GM18858 (cell line): ENCODE data around the gene KRT82.

Source experiments
- ATAC-seq: cut with Tn5 transposase; IDR thresholded peaks from one replicate; pipeline ENCODE4 v1.9.1; 2021; ENCODE audit not compliant: unreplicated experiment

Gene KRT82

DNA sequence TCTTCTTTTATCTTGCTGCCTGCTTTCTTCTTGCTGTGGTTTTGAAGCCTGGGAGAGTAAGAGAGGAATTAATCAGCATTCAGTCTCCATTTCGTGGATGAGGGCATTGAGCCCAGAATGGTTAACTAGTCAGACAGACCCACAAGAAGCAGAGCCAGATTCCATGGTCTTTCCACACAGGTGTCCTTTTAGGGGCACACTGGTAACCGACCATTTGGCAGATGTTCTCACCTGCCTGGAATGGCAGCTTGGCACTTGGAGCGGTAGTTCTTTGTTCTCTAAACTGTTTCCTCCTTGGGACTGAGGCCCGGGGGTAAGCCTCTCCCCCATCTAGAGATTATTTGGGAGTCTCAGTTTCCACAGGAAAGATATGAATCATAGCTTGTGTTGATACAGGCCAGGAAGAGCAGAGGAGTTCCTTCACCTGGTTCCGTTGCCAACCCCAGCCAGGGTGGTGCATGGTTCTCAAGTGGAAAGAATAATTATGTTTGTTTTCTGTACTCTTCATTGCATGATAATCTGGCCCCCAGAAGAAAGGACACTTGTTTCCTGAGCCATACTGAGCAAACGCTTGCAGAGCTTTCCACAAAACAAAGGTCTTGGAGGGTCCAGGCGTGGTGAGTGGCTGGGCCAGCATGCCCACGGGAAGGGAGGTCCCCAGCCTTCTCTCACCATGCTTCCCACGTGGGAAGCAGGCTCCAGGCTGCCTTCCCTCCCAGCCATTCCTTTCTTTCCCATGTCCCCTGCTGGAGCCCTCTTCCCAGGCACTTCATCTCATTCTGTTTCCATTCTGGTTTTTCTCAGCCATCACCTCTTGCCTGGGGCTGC is 30.1 kb upstream of the KRT82 start:
- ATAC-seq = no peak

DNA sequence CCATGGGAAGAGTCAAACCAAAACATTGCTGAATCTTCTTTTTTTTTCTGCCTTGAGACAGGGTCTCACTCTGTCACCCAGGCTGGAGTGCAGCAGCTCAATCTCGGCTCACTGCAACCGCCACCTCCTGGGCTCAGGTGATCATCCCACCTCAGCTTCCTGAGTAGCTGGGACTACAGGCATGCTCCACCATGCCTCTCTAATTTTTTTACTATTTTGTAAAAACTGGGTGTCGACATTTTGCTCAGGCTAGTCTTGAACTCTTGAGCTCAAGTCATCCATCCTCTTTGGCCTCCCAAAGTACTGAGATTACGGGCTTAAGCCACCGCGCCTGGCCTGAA is 29.5 kb upstream of the KRT82 start:
- ATAC-seq = no peak

DNA sequence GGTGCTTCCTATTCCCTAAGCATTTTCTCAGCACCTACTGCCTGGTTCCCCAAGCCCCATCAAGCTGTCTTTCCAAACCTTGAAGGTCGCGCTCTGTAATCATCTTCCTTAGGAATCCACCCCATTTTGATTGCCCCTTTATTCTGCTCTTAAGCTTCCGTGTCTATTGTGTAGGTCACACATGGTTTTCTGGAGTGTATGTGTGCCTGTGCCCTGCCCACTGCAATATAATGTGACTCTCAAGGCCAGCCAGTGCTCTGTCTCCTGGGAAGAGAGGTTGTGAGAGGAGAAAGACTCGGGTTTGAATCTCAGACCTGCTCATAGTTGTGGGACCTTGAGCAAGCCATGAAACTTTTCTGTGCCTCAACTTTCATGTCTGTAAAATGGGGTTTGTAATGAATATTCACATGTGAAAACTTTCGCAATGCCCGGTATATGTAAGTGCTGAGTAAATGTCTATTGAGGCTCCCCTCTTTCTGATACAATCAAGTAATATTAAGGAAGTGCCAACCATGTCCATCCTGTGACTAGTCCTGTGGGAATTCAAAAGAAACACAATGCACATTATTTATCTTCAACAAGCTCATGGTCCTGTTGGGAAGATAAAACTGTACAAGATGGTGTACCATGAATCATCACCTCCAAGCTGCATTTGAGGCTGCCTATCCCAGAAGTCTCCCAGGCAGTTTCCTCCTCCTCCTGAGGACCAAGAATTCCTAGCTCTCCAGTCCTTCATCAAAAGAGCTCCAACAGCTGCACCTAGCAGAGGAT is 28.8 kb upstream of the KRT82 start:
- no peak for ATAC-seq

DNA sequence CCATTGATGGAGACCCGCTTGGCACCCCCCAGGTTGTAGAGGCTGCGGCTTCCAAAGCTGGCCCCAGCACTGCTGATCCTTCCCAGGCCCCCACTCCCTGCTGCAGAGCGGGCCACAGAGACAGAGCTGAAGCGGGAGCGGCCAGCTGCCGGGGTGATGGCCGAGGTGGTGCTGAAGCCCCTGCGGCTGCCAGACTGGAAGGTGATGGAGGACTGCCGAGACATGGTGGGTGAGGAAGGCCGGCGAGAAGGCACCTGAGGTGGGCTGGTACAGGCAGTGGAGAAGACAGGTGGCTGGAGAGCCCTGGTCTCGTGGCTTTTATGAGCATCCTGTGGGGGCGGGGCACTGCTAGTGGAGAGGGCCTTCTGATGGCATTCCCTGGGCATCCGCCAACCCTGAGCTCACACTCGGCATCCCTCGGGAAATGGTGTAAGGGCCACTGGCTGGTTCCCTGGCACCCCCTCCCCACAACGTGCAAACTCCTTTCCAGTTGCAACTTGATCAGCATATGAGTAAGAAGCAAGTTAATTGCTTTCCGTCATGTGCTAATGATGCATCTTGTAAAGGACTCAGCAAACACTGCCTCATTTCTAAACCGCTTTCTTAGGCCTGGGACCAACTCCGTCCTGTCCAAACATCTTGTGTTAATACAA is 28.1 kb upstream of the KRT82 start, which contains the start of gene KRT75:
Gene KRT75, minus strand, starts transcription at position 291 of the 653 bp plus-strand sequence. Its CDS starts 67 bp downstream, at position 224.
- ATAC-seq = no peak

DNA sequence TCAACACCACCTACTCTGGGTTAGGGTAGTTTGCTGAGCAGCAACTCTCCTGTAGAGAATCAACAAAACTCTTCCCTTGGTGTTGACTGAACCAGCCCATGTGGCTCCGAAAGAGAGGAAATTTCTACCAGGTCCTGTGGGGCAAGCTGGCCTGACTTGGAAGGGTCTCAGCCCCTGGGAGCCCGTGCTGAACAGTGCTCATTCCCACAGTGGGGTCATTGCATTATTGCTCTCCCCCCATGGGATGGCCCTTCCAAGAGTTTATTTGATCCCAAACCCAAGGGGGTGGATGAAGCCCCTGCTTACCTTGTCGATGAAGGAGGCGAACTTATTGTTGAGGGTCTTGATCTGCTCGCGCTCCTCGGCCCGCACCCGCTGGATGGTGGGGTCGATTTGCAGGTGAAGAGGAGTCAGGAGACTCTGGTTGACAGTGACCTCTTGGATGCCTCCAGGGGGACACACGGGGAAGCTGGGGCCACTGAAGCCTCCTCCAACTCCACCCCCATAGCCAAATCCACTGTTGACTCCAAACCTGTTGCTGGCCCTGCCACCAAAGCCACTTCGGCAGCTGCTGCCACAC is 27.5 kb upstream of the KRT82 start:
- ATAC-seq = no peak

DNA sequence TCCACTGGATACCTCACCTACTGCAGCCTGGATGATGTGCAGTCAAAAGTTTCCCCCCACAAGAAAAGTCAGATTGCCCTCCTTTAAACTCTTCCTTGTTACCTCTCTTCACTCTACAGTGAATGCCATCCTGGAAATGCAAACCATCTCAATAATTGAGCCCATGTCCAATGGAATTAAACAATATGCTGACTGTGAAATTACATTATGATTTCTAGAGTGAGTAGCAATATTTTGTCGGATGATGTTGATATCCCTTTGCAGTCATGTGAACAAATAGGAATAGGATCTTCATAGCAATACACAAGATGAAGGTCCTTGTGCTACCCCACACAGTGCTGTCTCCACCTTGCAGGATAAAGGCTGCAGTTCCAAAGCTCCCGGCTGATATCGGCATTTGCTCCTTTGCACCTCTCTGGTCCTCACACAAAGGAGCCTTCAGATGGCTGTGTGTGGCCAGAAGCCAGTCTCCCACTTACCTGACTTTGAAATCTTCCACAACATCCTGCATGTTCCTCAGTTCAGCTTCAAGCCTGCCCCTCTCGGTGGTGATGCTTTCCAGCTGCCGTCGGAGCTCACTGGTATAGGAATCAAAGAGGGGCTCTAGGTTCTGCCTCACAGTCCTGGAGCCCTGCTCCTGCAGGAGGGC is 26.5 kb upstream of the KRT82 start:
- no peak for ATAC-seq

GRCh38 chr12:52428121-52428520 is 22.0 kb upstream of the KRT82 start:
- ATAC-seq = no peak

DNA sequence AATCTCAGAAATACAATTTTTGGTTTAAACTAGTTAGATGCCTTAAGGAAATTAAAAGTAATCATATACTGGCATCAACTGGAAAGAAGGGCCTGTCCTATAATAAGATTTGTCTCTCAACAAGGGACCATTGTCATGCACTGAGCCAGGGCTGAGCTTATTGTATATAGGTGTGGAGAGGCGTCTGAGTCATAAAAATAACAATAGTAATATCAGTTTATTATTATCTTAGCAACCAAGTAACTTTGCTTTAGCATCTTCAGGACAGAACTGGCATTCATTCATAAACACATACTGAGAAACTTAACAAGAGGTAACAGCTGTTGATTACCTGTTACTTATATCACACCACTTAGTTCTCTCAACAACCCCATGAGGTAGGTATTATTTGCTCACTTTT is 20.9 kb upstream of the KRT82 start:
- no peak for ATAC-seq

GRCh38 chr12:52426034-52426433 is 19.9 kb upstream of the KRT82 start:
- ATAC-seq = no peak

GRCh38 chr12:52425466-52425865 is 19.3 kb upstream of the KRT82 start:
- no peak for ATAC-seq

GRCh38 chr12:52423661-52424500 is 17.7 kb upstream of the KRT82 start:
- ATAC-seq = no peak

GRCh38 chr12:52423035-52423434 is 16.9 kb upstream of the KRT82 start:
- no peak for ATAC-seq

DNA sequence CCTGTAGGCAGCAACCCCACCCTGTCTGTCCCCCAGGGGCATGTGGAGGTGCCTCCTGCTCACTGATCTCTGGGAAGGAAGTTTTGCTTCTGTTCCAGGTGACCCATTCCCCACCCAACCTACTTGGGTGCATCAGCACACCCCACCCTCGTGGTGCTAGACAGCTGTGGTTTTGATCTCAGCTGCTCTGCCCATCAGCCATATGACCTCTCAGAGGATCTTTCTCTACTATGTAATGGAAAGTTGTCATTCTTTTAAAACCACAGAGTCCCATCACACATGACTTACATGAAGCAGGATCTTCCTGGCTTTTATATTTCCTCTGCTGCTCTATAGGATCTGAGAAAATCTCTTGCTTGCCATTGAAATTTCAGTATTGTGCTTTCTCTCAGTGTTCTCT is 13.5 kb upstream of the KRT82 start:
- no peak for ATAC-seq

GRCh38 chr12:52418576-52419110 is 12.5 kb upstream of the KRT82 start:
- no peak for ATAC-seq

- no peak for ATAC-seq
Measured at GRCh38 chr12:52417740-52418139, 11.6 kb upstream of the KRT82 start.

DNA sequence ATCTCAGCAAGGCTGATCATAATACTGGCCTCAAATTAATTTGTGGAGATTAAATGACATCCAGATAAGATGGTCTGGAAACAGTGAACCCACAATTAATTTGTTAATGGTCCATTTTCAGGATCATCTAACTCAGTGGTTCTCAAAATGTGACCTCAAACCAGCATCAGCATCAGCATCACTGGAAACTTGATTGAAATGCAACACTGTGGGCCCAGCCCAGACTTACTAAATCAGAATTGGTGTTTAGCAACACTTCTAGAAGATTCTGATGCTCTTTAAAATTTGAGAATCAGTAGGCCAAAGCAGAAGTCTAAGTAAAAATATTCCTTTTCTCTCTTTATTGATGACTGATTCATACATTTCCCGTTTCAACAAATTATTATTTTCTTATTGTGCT is 10.7 kb upstream of the KRT82 start:
- no peak for ATAC-seq

GRCh38 chr12:52415870-52416750 is 10.0 kb upstream of the KRT82 start:
- no peak for ATAC-seq

- no peak for ATAC-seq
Measured at GRCh38 chr12:52414936-52415335, 8.8 kb upstream of the KRT82 start.
